NT2/D1 (cell line): Measurements from ENCODE around the gene DSCAML1.

ENCODE experiments used
- DNase-seq: peaks from one replicate; pipeline ENCODE4 v3.0.0-alpha.2; 2011; ENCODE audit warnings: low read depth, low spot score
- H3K27me3 ChIP-seq: 2 replicates; pipeline ENCODE4 v1.6.0; 2011; ENCODE audit warnings: mild to moderate bottlenecking; ENCODE audit not compliant: insufficient read length, insufficient read depth
- H3K36me3 ChIP-seq: 2 replicates; pipeline ENCODE4 v1.6.1; 2011; ENCODE audit warnings: mild to moderate bottlenecking, low read length, mixed read lengths; ENCODE audit not compliant: insufficient read depth, insufficient read length
- H3K4me1 ChIP-seq: 2 replicates; pipeline ENCODE4 v1.5.1; 2011; ENCODE audit not compliant: insufficient read depth, insufficient read length
- H3K4me3 ChIP-seq: 2 replicates; pipeline ENCODE4 v1.5.1; 2011; ENCODE audit warnings: low read depth; ENCODE audit not compliant: insufficient read length
- H3K9ac ChIP-seq: 2 replicates; pipeline ENCODE4 v1.6.0; 2011; ENCODE audit warnings: low read depth; ENCODE audit not compliant: insufficient read length
- H3K9me3 ChIP-seq: 2 replicates; pipeline ENCODE4 v1.5.1; 2011; ENCODE audit warnings: mild to moderate bottlenecking, low read length; ENCODE audit not compliant: insufficient read depth
- SUZ12 ChIP-seq: IDR thresholded peaks from 2 replicates; pipeline ENCODE4 v1.6.1; 2011; ENCODE audit not compliant: insufficient read length, insufficient read depth; ENCODE audit errors: extremely low read depth
- YY1 ChIP-seq: IDR thresholded peaks from 2 replicates; pipeline ENCODE4 v1.6.1; 2011; ENCODE audit not compliant: insufficient read length, insufficient read depth
- ZNF274 ChIP-seq: IDR thresholded peaks from 2 replicates; pipeline ENCODE4 v1.6.1; 2011; ENCODE audit warnings: mild to moderate bottlenecking, low read depth, low read length

The DSCAML1 gene

DNA sequence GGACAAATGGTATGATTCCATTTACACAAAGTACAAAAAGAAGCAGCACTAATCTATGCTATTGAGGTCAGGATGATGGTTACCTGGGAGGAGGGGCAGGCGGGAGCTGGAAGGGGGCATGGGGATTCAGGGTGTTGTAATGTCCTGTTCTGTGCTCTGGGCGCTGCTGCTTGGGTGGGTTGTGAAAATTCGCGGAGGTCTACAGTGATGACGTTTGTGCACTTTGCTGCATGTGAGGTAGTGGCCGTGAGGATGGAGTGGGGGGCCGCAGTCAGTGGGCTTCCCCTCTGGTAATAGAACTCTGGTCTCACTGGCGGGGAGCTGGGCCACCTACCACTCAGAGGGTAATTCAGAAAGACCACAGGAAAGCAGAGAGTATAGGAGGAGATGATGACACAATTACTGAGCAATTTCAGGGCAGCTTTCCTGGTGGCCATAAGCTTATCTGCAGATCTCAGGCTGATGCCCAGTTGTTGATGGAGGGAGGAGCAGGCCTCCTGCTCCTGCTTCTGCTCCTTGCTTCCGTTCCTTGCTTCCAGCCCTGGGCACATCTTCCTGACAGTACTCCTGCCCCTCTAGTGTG, 347.8 kb downstream of the DSCAML1 start:
- Histone ChIP-seq H3K9me3 (peaks cover 5% of the 10 kb centered on the region), H3K4me1 (peaks cover under 1% of the 10 kb centered on the region), H3K27me3 (no peaks in the 10 kb centered on the region), H3K4me3 (no peak overlapping the region), H3K36me3 (no peaks in the 10 kb centered on the region), H3K9ac (no peak overlapping the region)
- DNase-seq: no peak
- TF ChIP-seq ZNF274: no peak
- no peak for TF ChIP-seq SUZ12
- TF ChIP-seq YY1: no peak

DNA sequence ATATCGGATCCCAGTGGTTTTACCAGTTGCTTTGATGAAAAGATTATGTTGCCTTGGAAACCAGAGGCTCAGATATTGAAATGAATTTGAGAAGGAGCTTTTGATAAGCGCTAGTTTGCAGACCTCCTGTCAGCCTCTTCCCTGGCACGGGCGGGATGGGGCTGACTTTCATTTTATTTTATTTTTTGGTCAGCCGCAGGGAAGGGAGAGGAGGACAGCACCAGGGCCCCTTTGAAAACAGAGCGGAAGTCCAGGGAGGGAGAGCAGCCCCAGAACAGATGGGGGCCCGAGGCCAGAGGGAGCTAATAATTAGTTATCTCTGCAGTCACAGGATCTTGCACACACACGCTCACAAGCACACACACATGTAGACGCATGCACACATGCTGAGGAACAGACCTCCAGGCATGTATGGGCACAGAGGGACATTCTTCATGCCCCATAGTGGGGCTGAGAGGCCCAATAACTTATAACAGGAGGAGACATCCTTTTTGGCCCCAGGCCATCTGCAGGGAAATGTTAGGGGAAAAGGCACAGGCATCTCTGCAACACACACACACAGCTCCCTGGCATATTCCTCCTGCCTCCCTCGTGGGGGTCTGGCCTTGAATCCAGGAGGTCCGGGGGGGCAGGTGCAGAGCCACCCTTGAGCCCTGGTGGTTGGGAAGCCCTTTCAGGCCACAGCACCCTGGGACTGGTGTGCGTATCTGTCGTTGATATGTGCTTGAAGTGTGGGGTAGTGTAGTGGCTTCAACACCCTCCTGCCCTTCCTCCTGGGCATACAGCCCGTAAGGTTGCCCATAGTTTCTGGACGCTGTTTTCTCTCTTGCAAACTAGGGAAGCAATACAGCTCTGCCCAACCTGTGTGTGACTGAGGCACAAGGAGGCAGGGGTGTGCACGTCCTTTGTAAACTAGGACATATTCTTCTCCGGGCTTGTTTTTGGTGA, 352.0 kb downstream of the DSCAML1 start:
- no peaks in the 10 kb centered on the region; the same call in 1 of the 2 replicates for H3K9me3 ChIP-seq
- no peak overlapping the region for H3K4me3 ChIP-seq
- H3K27me3 ChIP-seq: no peaks in the 10 kb centered on the region
- no peaks in the 10 kb centered on the region for H3K36me3 ChIP-seq
- no peak overlapping the region for H3K9ac ChIP-seq
- no peak for TF ChIP-seq SUZ12
- TF ChIP-seq ZNF274: no peak
- TF ChIP-seq YY1: no peak
- H3K4me1 ChIP-seq: peaks cover 5% of the 10 kb centered on the region
- DNase-seq: no peak

DNA sequence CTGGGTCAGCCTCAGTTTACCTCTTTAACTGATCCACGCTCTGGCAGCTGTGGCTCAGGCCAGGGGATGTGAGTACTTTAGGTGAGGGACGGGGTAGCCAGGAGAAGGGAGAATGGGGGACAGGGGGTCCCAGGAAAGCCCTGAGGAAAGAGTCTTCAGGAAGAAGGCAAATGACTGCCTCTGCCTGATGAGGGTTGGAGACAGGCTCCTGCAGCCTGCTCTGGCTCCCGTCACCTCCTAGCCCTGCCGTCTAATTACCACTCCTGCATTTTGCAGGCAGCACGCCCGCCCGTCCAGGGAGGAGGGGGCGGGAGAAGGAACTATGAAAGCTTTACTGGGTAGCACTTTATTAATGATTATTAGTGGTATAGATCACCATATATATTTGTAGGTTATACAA, 352.8 kb downstream of the DSCAML1 start:
- TF ChIP-seq SUZ12 (no peak), ZNF274 (no peak), YY1 (no peak)
- H3K36me3 ChIP-seq: no peaks in the 10 kb centered on the region
- no peak overlapping the region for H3K9ac ChIP-seq
- H3K9me3 ChIP-seq: no peaks in the 10 kb centered on the region
- DNase-seq: no peak
- no peak overlapping the region for H3K4me3 ChIP-seq
- H3K4me1 ChIP-seq: peaks cover 5% of the 10 kb centered on the region
- H3K27me3 ChIP-seq: no peaks in the 10 kb centered on the region

DNA sequence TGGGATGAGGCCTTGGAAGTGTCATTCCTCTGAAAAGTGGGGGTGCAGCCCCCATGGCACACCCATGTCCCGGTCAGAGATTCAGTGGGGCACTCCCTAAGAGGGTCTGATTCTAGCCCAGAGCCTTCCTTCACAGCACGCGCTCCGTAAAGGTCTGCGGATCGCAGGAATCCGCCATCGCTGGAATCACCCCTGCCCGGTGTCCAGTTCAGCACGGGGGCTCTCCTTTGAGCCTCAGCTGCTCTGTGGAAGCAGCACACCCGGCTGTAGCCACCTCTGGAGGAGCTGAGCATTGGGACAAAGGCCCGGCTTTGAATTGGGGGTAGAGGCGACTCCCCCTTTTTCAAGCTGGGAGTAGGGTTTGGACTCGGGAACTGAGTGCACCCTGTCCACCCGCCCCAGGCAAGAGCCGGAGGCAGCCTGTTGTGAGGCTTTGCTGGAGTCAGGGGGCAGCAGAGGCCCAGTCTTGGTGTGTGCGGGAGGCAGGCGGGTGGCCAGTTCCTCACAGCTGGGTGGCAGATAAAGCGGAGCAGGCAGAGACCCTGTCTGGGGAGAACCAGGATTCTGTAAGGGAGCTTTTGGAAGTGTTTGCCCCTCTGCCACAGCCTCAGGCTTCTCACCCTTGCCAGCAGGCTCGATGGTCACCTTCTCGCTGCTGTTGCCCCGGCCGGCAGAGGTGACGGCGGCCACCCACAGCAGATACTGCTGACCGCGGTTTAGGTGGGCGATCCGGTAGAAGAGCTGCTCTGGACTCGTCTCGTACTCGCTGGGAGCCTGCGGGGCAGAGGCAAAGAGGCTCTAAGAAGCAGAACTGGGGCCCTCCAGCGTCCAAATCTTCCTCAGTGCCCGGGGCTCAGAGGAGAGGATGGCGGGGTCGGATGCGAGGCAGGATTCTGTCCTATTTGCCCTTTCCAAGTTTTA, 353.5 kb downstream of the DSCAML1 start:
- TF ChIP-seq ZNF274: no peak
- TF ChIP-seq YY1: no peak
- TF ChIP-seq SUZ12: no peak
- peaks cover 8% of the 10 kb centered on the region for H3K4me1 ChIP-seq
- H3K36me3 ChIP-seq: no peaks in the 10 kb centered on the region
- no peaks in the 10 kb centered on the region for H3K27me3 ChIP-seq
- H3K9ac ChIP-seq: peak overlapping the region; percentile 10
- no peaks in the 10 kb centered on the region for H3K9me3 ChIP-seq
- H3K4me3 ChIP-seq: no peak overlapping the region
- peak; percentile 49 for DNase-seq

- H3K4me1 ChIP-seq: peaks cover 10% of the 10 kb centered on the region
- peak overlapping the region; percentile 10 for H3K9ac ChIP-seq
- no peaks in the 10 kb centered on the region for H3K36me3 ChIP-seq
- DNase-seq: no peak
- H3K9me3 ChIP-seq: no peaks in the 10 kb centered on the region
- no peak for TF ChIP-seq SUZ12
- no peak for TF ChIP-seq ZNF274
- no peak for TF ChIP-seq YY1
- H3K4me3 ChIP-seq: no peak overlapping the region
- H3K27me3 ChIP-seq: no peaks in the 10 kb centered on the region
These were observed 354.2 kb downstream of the DSCAML1 start for GRCh38 chr11:117442869-117443239.

DNA sequence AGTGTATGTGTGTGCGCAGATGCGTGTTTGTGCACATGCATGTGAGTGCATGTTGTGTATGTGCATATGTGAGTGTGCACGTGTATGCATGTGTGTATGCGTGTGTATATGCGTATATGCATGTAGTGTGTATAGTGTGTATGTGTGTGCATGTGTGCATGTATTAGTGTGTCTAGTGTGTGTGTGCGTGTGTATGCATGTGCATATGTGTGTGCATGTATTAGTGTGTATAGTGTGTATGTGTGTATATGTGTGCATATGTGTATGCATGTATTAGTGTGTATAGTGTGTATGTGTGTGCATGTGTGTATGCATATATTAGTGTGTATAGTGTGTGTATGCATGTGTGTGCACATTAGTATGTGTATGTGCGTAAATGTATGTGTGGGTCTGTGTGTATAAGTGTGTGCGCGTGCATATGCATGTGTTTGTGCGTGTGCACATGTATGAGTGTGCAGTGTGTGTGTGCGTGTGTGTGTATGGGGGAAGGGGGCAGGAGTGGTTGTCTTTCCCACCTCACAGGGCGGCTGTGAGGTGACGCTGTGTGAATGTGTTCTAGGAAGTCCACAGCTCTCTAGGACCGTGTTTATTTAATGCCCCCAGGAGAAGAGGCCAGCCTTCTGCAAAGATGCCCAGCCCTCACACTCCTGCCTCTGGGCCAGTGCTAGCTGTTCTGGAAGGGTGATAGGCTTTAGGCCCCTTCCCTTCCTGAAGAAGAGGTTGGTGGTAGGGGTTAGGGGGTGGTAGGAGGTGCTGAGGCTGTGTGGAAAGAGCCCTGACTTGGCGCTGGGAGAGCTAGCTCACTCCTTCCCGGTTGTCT, 354.8 kb downstream of the DSCAML1 start:
- TF ChIP-seq SUZ12 (no peak), ZNF274 (no peak), YY1 (no peak)
- no peaks in the 10 kb centered on the region for H3K9me3 ChIP-seq
- H3K36me3 ChIP-seq: no peaks in the 10 kb centered on the region
- no peak overlapping the region for H3K4me3 ChIP-seq
- H3K4me1 ChIP-seq: peaks cover 15% of the 10 kb centered on the region
- no peaks in the 10 kb centered on the region for H3K27me3 ChIP-seq
- H3K9ac ChIP-seq: no peak overlapping the region
- no peak for DNase-seq
